Smooth muscle cell (in vitro differentiated cells): ENCODE results near the gene LCN2. TPM values are rescaled to one million over a fixed set of nuclear protein-coding genes. Genes with fewer than 3 reads are reported as not detected.

Experiments
- DNase-seq: peaks from one replicate; lab custom pipeline; 2025; ENCODE audit not compliant: unreplicated experiment; lab: John Stamatoyannopoulos, UW
- H2AFZ ChIP-seq: fragments of 200-600 bp; sonication (generic); 2 replicates; pipeline ENCODE4 v1.6.0; 2016; ENCODE audit warnings: antibody characterized with exemption, low read depth, mild to moderate bottlenecking
- H3F3A ChIP-seq: fragments of 200-600 bp; sonication (generic); 2 replicates; pipeline ENCODE4 v1.6.0; 2017; ENCODE audit warnings: antibody characterized with exemption, low read depth
- H3K27ac ChIP-seq: fragments of 200-600 bp; sonication (generic); 2 replicates; pipeline ENCODE4 v1.5.1; 2016; ENCODE audit warnings: low read depth, mild to moderate bottlenecking
- H3K27me3 ChIP-seq: fragments of 200-600 bp; sonication (generic); 2 replicates; pipeline ENCODE4 v1.6.1; 2016; ENCODE audit warnings: low read depth, mild to moderate bottlenecking
- H3K36me3 ChIP-seq: fragments of 200-600 bp; sonication (generic); 2 replicates; pipeline ENCODE4 v1.5.1; 2016; ENCODE audit warnings: low read depth
- H3K4me1 ChIP-seq: fragments of 200-600 bp; sonication (generic); 2 replicates; pipeline ENCODE4 v1.5.1; 2016; ENCODE audit warnings: low read depth
- H3K4me2 ChIP-seq: fragments of 200-600 bp; sonication (generic); 2 replicates; pipeline ENCODE4 v1.6.0; 2016; ENCODE audit warnings: mild to moderate bottlenecking
- H3K4me3 ChIP-seq: fragments of 200-600 bp; sonication (generic); 2 replicates; pipeline ENCODE4 v1.5.1; 2016; ENCODE audit warnings: mild to moderate bottlenecking
- H3K79me2 ChIP-seq: fragments of 200-600 bp; sonication (generic); 2 replicates; pipeline ENCODE4 v1.6.0; 2016; ENCODE audit warnings: low read depth, mild to moderate bottlenecking
- H3K9ac ChIP-seq: fragments of 200-600 bp; sonication (generic); 2 replicates; pipeline ENCODE4 v1.6.0; 2016; ENCODE audit warnings: low read depth
- H3K9me3 ChIP-seq: fragments of 200-600 bp; sonication (generic); replicated peaks from 2 replicates; pipeline ENCODE4 v1.5.1; 2016; ENCODE audit warnings: low read depth
- H4K20me1 ChIP-seq: fragments of 200-600 bp; sonication (generic); 2 replicates; pipeline ENCODE4 v1.6.0; 2016; ENCODE audit warnings: low read depth
- CTCF ChIP-seq: fragments of 200-600 bp; sonication (generic); IDR thresholded peaks from 2 replicates; pipeline ENCODE4 v1.5.1; 2017; ENCODE audit warnings: borderline replicate concordance, mild to moderate bottlenecking, antibody characterized with exemption; ENCODE audit not compliant: insufficient read depth, poor library complexity, severe bottlenecking
- WGBS: methylation state at CpG from one replicate; pipeline ENCODE4 v1.1.7; 2016; ENCODE audit warnings: low lambda C conversion rate; 5-methylcytosine and 5-hydroxymethylcytosine counted together
- polyA plus RNA-seq: library from polyadenylated mRNA; unstranded; fragments of >200 nt; fragmentation: Nextera tagmentation; extraction: Ambion mirVana; gene quantifications from 2 replicates; pipeline ENCODE4 v1.2.1, GENCODE V29; 2016
- total RNA-seq: library from RNA; depleted of rRNA; stranded (reverse); fragments of >200 nt; gene quantifications from 2 replicates; pipeline ENCODE4 v1.2.3, GENCODE V29; 2014

Gene LCN2
- total and polyA plus RNA-seq, 2 experiments from 2014 or later = not detected

GRCh38 chr9:128120061-128120740 is 29.1 kb upstream of the LCN2 start:
- no peak for TF ChIP-seq CTCF
- no peaks in the 10 kb centered on the region for H3K36me3 ChIP-seq
- no peak for DNase-seq
- H3K4me2 ChIP-seq = no peak overlapping the region
- no peak overlapping the region for H3K4me3 ChIP-seq
- H3F3A ChIP-seq = no peaks in the 10 kb centered on the region
- H3K9ac ChIP-seq = no peak overlapping the region
- H3K4me1 ChIP-seq = no peaks in the 10 kb centered on the region
- WGBS = 95% methylated on average over 20 of the region's 20 CpGs
- H3K27me3 ChIP-seq = no peaks in the 10 kb centered on the region
- peaks cover 5% of the 10 kb centered on the region for H4K20me1 ChIP-seq
- no peak overlapping the region for H2AFZ ChIP-seq
- H3K9me3 ChIP-seq = no peaks in the 10 kb centered on the region
- no peaks in the 10 kb centered on the region for H3K79me2 ChIP-seq
- no peak overlapping the region for H3K27ac ChIP-seq

GRCh38 chr9:128120741-128121465 is 28.4 kb upstream of the LCN2 start:
- no peak overlapping the region for H3K9ac ChIP-seq
- H2AFZ ChIP-seq = no peak overlapping the region
- no peaks in the 10 kb centered on the region for H3K9me3 ChIP-seq
- whole genome bisulfite sequencing = 95% methylated on average over 29 of the region's 29 CpGs
- H3K27me3 ChIP-seq = no peaks in the 10 kb centered on the region
- H3K79me2 ChIP-seq = no peaks in the 10 kb centered on the region
- H3K27ac ChIP-seq = no peak overlapping the region
- H3F3A ChIP-seq = no peaks in the 10 kb centered on the region
- H3K4me1 ChIP-seq = no peaks in the 10 kb centered on the region
- no peaks in the 10 kb centered on the region for H3K36me3 ChIP-seq
- TF ChIP-seq CTCF = no peak
- H3K4me2 ChIP-seq = no peak overlapping the region
- DNase-seq = no peak
- no peak overlapping the region for H3K4me3 ChIP-seq
- peaks cover 12% of the 10 kb centered on the region for H4K20me1 ChIP-seq

GRCh38 chr9:128121466-128121810 is 27.8 kb upstream of the LCN2 start:
- no peak for TF ChIP-seq CTCF
- DNase-seq = no peak
- peaks cover 12% of the 10 kb centered on the region for H4K20me1 ChIP-seq
- no peak overlapping the region for H3K9ac ChIP-seq
- no peaks in the 10 kb centered on the region for H3K4me1 ChIP-seq
- no peak overlapping the region for H3K4me3 ChIP-seq
- no peaks in the 10 kb centered on the region for H3K36me3 ChIP-seq
- H3K9me3 ChIP-seq = no peaks in the 10 kb centered on the region
- H3K4me2 ChIP-seq = no peak overlapping the region
- H3K27me3 ChIP-seq = no peaks in the 10 kb centered on the region
- no peak overlapping the region for H2AFZ ChIP-seq
- H3F3A ChIP-seq = no peaks in the 10 kb centered on the region
- no peaks in the 10 kb centered on the region for H3K79me2 ChIP-seq
- 97% methylated on average over 5 of the region's 5 CpGs for WGBS
- no peak overlapping the region for H3K27ac ChIP-seq
